SH-SY5Y (cell line): Measurements from ENCODE around the gene E2F2.

ENCODE experiments used
- GATA2 ChIP-seq: IDR thresholded peaks from 2 replicates; pipeline ENCODE4 v1.6.1; 2011; ENCODE audit warnings: mild to moderate bottlenecking, low read depth, low read length
- GATA3 ChIP-seq: IDR thresholded peaks from 2 replicates; pipeline ENCODE4 v1.6.1; 2011; ENCODE audit warnings: low read depth, mild to moderate bottlenecking, low read length, moderate library complexity

DNA sequence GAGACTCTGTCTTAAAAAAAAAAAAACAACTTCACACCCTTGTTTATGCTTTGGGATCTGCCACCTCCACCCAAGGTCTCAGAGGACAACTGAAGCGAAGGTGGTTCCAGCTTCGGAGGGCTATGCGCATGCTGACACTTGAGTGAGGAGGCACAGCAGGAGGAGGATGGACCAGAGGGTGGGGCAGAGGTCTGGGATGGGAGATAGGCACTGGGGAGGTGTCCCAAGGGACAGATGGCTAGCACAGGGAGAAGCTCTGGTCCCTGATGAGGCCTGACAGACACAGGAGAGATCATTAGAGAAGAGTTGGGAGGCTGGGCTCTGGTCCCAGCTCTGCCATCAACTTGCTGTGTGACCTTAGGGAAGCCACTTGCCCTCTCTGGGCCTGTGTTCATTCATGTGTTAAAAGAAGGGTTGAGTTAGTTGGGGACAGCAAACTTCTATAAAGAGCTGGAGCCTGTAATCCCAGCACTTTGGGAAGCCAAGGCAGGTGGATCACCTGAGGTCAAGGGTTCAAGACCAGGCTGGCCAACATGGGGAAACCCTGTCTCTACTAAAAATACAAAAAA, 16.8 kb downstream of the E2F2 start:
- TF ChIP-seq GATA3 = no peak
- TF ChIP-seq GATA2 = no peak
